MM.1S (cell line): ENCODE results near the gene B4GALNT3.

Source experiments
- DNase-seq: peaks from one replicate; pipeline ENCODE4 v3.0.0-alpha.2; 2015
- H2AFZ ChIP-seq: fragments of 300-600 bp; sonication (generic); 2 replicates; pipeline ENCODE4 v1.6.0; 2016; ENCODE audit warnings: antibody characterized with exemption, low read length
- H3F3A ChIP-seq: fragments of 300-600 bp; sonication (generic); 2 replicates; pipeline ENCODE4 v1.6.1; 2016; ENCODE audit warnings: mild to moderate bottlenecking, antibody characterized with exemption, low read length, moderate library complexity, mixed read lengths; ENCODE audit not compliant: insufficient read depth
- H3K27ac ChIP-seq: fragments of 300-600 bp; sonication (generic); 2 replicates; pipeline ENCODE4 v1.5.1; 2016; ENCODE audit warnings: mild to moderate bottlenecking, low read length
- H3K27me3 ChIP-seq: fragments of 300-600 bp; sonication (generic); replicated peaks from 2 replicates; pipeline ENCODE4 v1.6.0; 2016; ENCODE audit warnings: low read length; ENCODE audit not compliant: insufficient read depth
- H3K36me3 ChIP-seq: fragments of 300-600 bp; sonication (generic); replicated peaks from 2 replicates; pipeline ENCODE4 v1.6.1; 2016; ENCODE audit warnings: mild to moderate bottlenecking, low read length, mixed read lengths; ENCODE audit not compliant: insufficient read depth
- H3K4me1 ChIP-seq: fragments of 300-600 bp; sonication (generic); 2 replicates; pipeline ENCODE4 v1.6.1; 2016; ENCODE audit warnings: low read length, mixed read lengths
- H3K4me2 ChIP-seq: fragments of 300-600 bp; sonication (generic); 2 replicates; pipeline ENCODE4 v1.6.0; 2016; ENCODE audit warnings: low read depth, low read length
- H3K4me3 ChIP-seq: fragments of 300-600 bp; sonication (generic); 2 replicates; pipeline ENCODE4 v1.5.1; 2016; ENCODE audit warnings: low read length, mixed read lengths
- H3K79me2 ChIP-seq: fragments of 300-600 bp; sonication (generic); 2 replicates; pipeline ENCODE4 v1.6.1; 2016; ENCODE audit warnings: mixed run types, low read length, mixed read lengths
- H3K9ac ChIP-seq: fragments of 300-600 bp; sonication (generic); 2 replicates; pipeline ENCODE4 v1.6.1; 2016; ENCODE audit warnings: low read length, mixed read lengths
- H3K9me2 ChIP-seq: fragments of 300-600 bp; sonication (generic); replicated peaks from 2 replicates; pipeline ENCODE4 v1.6.1; 2016; ENCODE audit warnings: mild to moderate bottlenecking, low read length, mixed read lengths; ENCODE audit not compliant: insufficient read depth
- H3K9me3 ChIP-seq: fragments of 300-600 bp; sonication (generic); replicated peaks from 2 replicates; pipeline ENCODE4 v1.6.1; 2016; ENCODE audit warnings: mild to moderate bottlenecking, low read length, mixed read lengths; ENCODE audit not compliant: insufficient read depth
- H4K20me1 ChIP-seq: fragments of 300-600 bp; sonication (generic); 2 replicates; pipeline ENCODE4 v1.6.1; 2016; ENCODE audit warnings: mild to moderate bottlenecking, low read length, moderate library complexity, mixed read lengths; ENCODE audit not compliant: insufficient read depth
- EZH2 ChIP-seq: fragments of 300-600 bp; sonication (generic); optimal IDR thresholded peaks from 2 replicates; pipeline ENCODE3; 2017; ENCODE audit warnings: low read depth, mild to moderate bottlenecking, antibody characterized with exemption, low read length, mixed read lengths
- EZH2phosphoT487 ChIP-seq: fragments of 300-600 bp; sonication (generic); IDR thresholded peaks from 2 replicates; pipeline ENCODE4 v1.6.1; 2018; ENCODE audit warnings: antibody characterized with exemption, low read length
- TF ChIP-seq, protein P1 (sequence below): fragments of 300-600 bp; sonication (generic); IDR thresholded peaks from 2 replicates; pipeline ENCODE4 v1.5.1; 2016; ENCODE audit warnings: antibody characterized with exemption, low read length, mixed read lengths

B4GALNT3 gene

DNA sequence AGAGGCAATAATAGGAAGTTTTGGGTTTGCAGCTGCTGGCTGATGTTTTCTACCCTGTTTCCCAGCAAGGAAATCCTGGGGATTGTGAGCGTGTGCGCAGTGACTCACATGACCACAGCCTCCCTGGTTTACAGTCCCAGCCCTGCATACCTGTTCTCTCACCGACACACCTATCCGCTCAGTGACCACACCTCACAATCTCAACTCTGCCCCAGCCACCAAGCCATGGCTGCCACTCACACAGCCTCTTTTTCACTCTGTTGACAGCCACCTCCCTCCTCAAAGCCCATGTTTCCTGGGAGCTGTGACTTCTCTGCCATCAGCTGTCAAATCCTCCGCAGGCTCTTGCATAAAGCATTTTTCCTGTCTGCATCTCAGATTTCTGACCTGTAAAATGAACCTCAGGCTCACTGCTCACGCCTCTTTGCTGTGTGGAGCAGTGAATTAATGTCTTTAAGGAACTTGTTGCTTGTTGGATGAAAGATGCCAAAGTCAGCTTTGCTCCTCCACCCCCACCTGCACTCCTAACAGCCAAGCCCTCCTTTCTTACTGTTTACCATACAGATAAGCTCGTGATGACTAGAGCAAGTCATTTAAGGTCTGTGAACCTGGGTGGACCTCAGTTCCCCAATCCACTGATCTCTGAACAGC, 43.5 kb downstream of the B4GALNT3 start:
- H3K36me3 ChIP-seq, result no peaks in the 10 kb centered on the region
- no peaks in the 10 kb centered on the region for H3K4me1 ChIP-seq
- no peaks in the 10 kb centered on the region for H3K9me2 ChIP-seq
- TF ChIP-seq, protein P1, sequence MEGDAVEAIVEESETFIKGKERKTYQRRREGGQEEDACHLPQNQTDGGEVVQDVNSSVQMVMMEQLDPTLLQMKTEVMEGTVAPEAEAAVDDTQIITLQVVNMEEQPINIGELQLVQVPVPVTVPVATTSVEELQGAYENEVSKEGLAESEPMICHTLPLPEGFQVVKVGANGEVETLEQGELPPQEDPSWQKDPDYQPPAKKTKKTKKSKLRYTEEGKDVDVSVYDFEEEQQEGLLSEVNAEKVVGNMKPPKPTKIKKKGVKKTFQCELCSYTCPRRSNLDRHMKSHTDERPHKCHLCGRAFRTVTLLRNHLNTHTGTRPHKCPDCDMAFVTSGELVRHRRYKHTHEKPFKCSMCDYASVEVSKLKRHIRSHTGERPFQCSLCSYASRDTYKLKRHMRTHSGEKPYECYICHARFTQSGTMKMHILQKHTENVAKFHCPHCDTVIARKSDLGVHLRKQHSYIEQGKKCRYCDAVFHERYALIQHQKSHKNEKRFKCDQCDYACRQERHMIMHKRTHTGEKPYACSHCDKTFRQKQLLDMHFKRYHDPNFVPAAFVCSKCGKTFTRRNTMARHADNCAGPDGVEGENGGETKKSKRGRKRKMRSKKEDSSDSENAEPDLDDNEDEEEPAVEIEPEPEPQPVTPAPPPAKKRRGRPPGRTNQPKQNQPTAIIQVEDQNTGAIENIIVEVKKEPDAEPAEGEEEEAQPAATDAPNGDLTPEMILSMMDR, result no peak
- TF ChIP-seq EZH2 (no peak), EZH2phosphoT487 (no peak)
- no peak overlapping the region for H3K4me3 ChIP-seq
- no peaks in the 10 kb centered on the region for H4K20me1 ChIP-seq
- no peaks in the 10 kb centered on the region for H3K79me2 ChIP-seq
- no peak for DNase-seq
- no peak overlapping the region for H2AFZ ChIP-seq
- H3K9me3 ChIP-seq, result no peaks in the 10 kb centered on the region
- no peak overlapping the region for H3K27ac ChIP-seq
- no peak overlapping the region for H3K9ac ChIP-seq
- H3K4me2 ChIP-seq, result no peak overlapping the region
- peaks cover 4% of the 10 kb centered on the region; the same call in 1 of the 2 replicates for H3K27me3 ChIP-seq
- no peaks in the 10 kb centered on the region for H3F3A ChIP-seq

DNA sequence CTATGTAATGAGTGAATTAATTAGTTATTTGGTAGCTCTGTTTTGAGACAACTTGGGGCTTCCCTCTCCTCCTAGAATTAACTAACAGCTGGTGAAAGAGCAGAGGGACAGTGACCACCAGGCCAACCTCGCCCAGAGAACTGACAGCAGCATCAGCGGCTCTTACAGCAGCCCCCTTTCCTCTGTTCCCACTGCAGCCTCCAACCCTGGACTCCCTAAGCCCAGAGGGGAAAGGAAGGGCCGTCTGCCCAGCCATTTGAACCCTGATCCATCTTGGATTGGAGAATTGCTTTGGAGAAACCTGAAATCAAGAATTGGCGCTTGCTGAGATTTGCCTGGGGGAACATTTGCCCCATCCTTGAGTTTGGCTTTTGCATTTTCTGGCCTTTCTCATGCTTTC, 45.5 kb downstream of the B4GALNT3 start:
- Histone ChIP-seq H3K9me3 (no peaks in the 10 kb centered on the region), H4K20me1 (no peaks in the 10 kb centered on the region), H3K4me3 (no peak overlapping the region), H3F3A (no peaks in the 10 kb centered on the region), H3K4me1 (no peaks in the 10 kb centered on the region), H3K9ac (no peak overlapping the region), H3K79me2 (no peaks in the 10 kb centered on the region), H3K27me3 (no peaks in the 10 kb centered on the region), H3K9me2 (no peaks in the 10 kb centered on the region), H3K36me3 (no peaks in the 10 kb centered on the region), H3K4me2 (no peak overlapping the region), H3K27ac (no peak overlapping the region), H2AFZ (no peak overlapping the region)
- TF ChIP-seq EZH2 (no peak), EZH2phosphoT487 (no peak)
- TF ChIP-seq, protein P1, result no peak
- DNase-seq, result no peak

DNA sequence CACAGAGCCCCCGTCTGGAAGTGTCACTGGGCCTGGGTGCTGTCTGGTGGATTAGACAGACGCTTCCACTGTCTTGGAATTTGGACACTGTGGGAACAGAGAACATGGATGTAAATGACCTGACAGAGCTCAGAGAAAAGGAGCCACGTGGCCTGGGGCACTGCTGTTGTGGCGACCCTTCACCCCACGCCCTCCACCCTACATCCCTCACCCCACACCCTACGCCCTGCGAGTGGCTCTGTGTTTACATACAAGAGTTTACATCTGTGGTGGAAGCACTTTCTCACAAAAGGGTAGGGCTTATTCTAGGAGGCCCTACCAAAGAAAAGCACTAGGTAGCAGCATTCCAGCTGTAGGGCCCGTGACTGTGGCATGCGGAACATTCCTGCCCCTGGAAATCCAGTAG, 47.7 kb downstream of the B4GALNT3 start:
- H3F3A ChIP-seq, result no peaks in the 10 kb centered on the region
- TF ChIP-seq EZH2phosphoT487 (no peak), EZH2 (no peak)
- TF ChIP-seq, protein P1, result no peak
- H3K4me1 ChIP-seq, result no peaks in the 10 kb centered on the region
- no peaks in the 10 kb centered on the region for H3K27me3 ChIP-seq
- H3K4me3 ChIP-seq, result no peak overlapping the region
- no peak overlapping the region for H3K4me2 ChIP-seq
- no peaks in the 10 kb centered on the region for H3K9me3 ChIP-seq
- H3K36me3 ChIP-seq, result no peaks in the 10 kb centered on the region
- no peaks in the 10 kb centered on the region for H3K9me2 ChIP-seq
- H4K20me1 ChIP-seq, result no peaks in the 10 kb centered on the region
- no peak overlapping the region for H2AFZ ChIP-seq
- no peaks in the 10 kb centered on the region for H3K79me2 ChIP-seq
- H3K9ac ChIP-seq, result no peak overlapping the region
- no peak overlapping the region for H3K27ac ChIP-seq
- no peak for DNase-seq
